ENCODE results near the gene RNF44. TPM values are rescaled to one million over a fixed set of nuclear protein-coding genes. Genes with fewer than 3 reads are reported as not detected.
A peak's percentile ranks its signal among the peaks of the same experiment; 100 is the strongest.

The RNF44 gene
- total RNA-seq, 1 experiment from 2014 or later: 172 TPM

DNA sequence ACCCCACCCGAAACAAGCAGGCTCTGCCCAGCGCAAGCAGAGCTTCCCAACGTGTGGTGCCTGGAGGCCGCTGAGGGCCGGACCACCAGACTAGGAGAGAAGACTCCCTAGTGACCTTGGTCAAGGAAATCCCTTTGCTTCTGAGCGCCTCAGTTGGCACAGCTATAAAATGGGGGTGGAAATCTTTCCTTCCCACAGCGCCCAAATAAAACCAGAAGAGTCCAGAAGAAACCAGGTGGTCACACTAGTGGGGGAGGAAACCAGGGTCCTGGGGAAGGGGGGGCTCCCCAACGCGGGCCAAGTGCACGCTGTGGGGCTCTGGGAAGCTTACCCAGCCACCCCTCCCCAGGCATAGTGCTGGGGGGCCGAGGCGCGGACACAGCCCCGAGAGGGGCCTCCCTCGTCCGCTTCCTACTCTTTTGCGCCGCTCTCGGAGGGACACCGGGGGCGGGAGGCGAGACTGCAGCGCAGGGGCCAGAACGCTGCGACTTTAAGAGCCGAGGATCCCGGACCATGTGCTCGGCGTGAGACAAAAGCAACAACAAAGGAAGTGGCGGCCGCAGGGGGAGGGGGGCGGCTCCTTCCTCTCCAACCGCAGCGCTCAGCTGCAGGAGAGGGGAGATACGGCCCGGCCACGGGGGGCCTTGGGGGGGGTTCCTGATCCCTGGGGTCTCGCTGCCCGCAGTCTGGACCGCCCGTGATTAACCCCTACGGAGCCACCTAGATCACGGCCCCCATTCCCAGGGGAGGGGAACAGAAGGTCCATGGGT, 885 bp downstream of the RNF44 start:
- H3K79me2 ChIP-seq (ENCODE audit: insufficient read depth, low read length): peaks cover 38% of the 10 kb centered on the region
- H3K4me1 ChIP-seq (ENCODE audit: insufficient read depth, low read length): peaks cover 11% of the 10 kb centered on the region; the same call in 1 of the 2 replicates
- peak overlapping the region; percentile 97 for H3K9ac ChIP-seq (ENCODE audit: extremely low read depth, insufficient read length, low read length)

More for the DNA sequence above, 885 bp downstream of the RNF44 start:
- TF ChIP-seq, protein P1, sequence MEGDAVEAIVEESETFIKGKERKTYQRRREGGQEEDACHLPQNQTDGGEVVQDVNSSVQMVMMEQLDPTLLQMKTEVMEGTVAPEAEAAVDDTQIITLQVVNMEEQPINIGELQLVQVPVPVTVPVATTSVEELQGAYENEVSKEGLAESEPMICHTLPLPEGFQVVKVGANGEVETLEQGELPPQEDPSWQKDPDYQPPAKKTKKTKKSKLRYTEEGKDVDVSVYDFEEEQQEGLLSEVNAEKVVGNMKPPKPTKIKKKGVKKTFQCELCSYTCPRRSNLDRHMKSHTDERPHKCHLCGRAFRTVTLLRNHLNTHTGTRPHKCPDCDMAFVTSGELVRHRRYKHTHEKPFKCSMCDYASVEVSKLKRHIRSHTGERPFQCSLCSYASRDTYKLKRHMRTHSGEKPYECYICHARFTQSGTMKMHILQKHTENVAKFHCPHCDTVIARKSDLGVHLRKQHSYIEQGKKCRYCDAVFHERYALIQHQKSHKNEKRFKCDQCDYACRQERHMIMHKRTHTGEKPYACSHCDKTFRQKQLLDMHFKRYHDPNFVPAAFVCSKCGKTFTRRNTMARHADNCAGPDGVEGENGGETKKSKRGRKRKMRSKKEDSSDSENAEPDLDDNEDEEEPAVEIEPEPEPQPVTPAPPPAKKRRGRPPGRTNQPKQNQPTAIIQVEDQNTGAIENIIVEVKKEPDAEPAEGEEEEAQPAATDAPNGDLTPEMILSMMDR (conservative IDR thresholded peaks at IDR 0.05): no peak
- Mint-ChIP-seq H3K9me3 (no peaks in the 10 kb centered on the region), H3K4me3 (peak overlapping the region; percentile 92 to 99), H3K36me3 (ENCODE audit: insufficient read depth in 1 of 3, low read depth in 3 of 3) (peaks cover 15 to 38% (median 38%) of the 10 kb centered on the region in 3 experiments), H3K4me1 (peaks cover 53 to 57% of the 10 kb centered on the region in 2 experiments), H3K27me3 (ENCODE audit: low read depth) (peaks cover 1% of the 10 kb centered on the region; the same call in 1 of the 2 replicates), H3K27ac (peak overlapping the region; percentile 96 to 99 (median 98))
- Histone ChIP-seq H4K20me1 (ENCODE audit: control insufficient read depth, insufficient read depth, insufficient read length) (peaks cover 2% of the 10 kb centered on the region), H2BK20ac (ENCODE audit: low read depth, low read length, poor library complexity, severe bottlenecking) (no peak overlapping the region), H3K4me2 (ENCODE audit: insufficient read depth, insufficient read length, low read length) (peak overlapping the region; percentile 44), H2AK5ac (ENCODE audit: insufficient read length, low read length) (peak overlapping the region; percentile 57), H4K91ac (ENCODE audit: insufficient read length, low read depth, low read length) (peak overlapping the region; percentile 99), H3T11ph (ENCODE audit: low read length) (peak overlapping the region; percentile 73), H3K56ac (ENCODE audit: insufficient read length, low read depth, low read length) (no peak overlapping the region), H3K27ac (ENCODE audit: insufficient read length, low read depth, low read length) (peak overlapping the region; percentile 53), H2BK5ac (ENCODE audit: insufficient read length, low read length) (peak overlapping the region; percentile 56), H3K14ac (ENCODE audit: insufficient read depth, low read length) (peak overlapping the region; percentile 94), H3K9me3 (ENCODE audit: control insufficient read depth, low read depth, low read length) (no peaks in the 10 kb centered on the region), H3K4ac (ENCODE audit: low read depth, low read length) (peak overlapping the region; percentile 98), H4K5ac (ENCODE audit: insufficient read length, low read depth, low read length) (peak overlapping the region; percentile 89), H4K8ac (replicated peaks; ENCODE audit: insufficient read length, low read depth, low read length) (no peak overlapping the region), H2BK12ac (ENCODE audit: insufficient read length, low read depth, low read length) (no peak overlapping the region), H3K23me2 (ENCODE audit: insufficient read length, low read depth, low read length, poor library complexity, severe bottlenecking) (peaks cover 11% of the 10 kb centered on the region), H3K79me1 (ENCODE audit: insufficient read depth, low read depth, low read length, poor library complexity, severe bottlenecking) (peaks cover 3% of the 10 kb centered on the region), H2AFZ (ENCODE audit: low read length) (no peak overlapping the region), H2BK15ac (ENCODE audit: low read depth, low read length) (no peak overlapping the region), H2BK120ac (ENCODE audit: low read depth, low read length, poor library complexity, severe bottlenecking) (peak overlapping the region; percentile 93), H3K23ac (ENCODE audit: insufficient read length, low read depth, low read length) (no peak overlapping the region), H3K18ac (ENCODE audit: insufficient read length, low read depth, low read length) (peak overlapping the region; percentile 98), H3K27me3 (ENCODE audit: insufficient read depth, low read length) (no peaks in the 10 kb centered on the region)
- no CpG with 5 or more reads among the region's 43 CpGs for WGBS (ENCODE audit: extremely low coverage, insufficient read length, low lambda C conversion rate)
- DNase-seq: peak; percentile 76

All from H9 (cell line).